ENCODE measurements around the gene LILRB5. TPM values are rescaled to one million over a fixed set of nuclear protein-coding genes. Genes with fewer than 3 reads are reported as not detected.

The LILRB5 gene
- total RNA-seq (10 to 100 TPM in 3 of 4 donors, 1 to 10 TPM in 1; 8.4 to 23.5 (median 11.7) TPM), polyA plus RNA-seq (10 to 100 TPM in 1 of 3 donors, 1 to 10 TPM in 2; 2.2 to 27.0 (median 4.2) TPM)

GRCh38 chr19:54257116-54257480, at the start of gene LILRB5:
Gene LILRB5 (minus strand): TSS chr19:54257273. CDS start chr19:54257193, 80 bp downstream.
- H3K9me3 ChIP-seq, result no peaks in the 10 kb centered on the region
- WGBS, 2 donors, result 72 to 74% methylated on average over 9 of the region's 9 CpGs
- H3K27me3 ChIP-seq, result peaks cover 8 to 46% (median 16%) of the 10 kb centered on the region in 3 donors
- no peaks in the 10 kb centered on the region for H3K4me1 ChIP-seq
- DNase-seq, result peak; percentile 60
- H3K36me3 ChIP-seq, result no peaks in the 10 kb centered on the region
- H3K27ac ChIP-seq, result peak within 1 kb of the TSS in 1 of 4 donors; percentile 14
- intact Hi-C loops (cut with DNase I), result no loop called here
- H3K4me3 ChIP-seq, result peak within 1 kb of the TSS in 2 of 4 donors; percentile 16 to 32
- TF ChIP-seq POLR2A (IDR thresholded peaks at IDR 0.05), result no peak
- TF ChIP-seq POLR2AphosphoS5 (IDR thresholded peaks at IDR 0.05), result peak in 1 of 4 donors; percentile 13

DNA sequence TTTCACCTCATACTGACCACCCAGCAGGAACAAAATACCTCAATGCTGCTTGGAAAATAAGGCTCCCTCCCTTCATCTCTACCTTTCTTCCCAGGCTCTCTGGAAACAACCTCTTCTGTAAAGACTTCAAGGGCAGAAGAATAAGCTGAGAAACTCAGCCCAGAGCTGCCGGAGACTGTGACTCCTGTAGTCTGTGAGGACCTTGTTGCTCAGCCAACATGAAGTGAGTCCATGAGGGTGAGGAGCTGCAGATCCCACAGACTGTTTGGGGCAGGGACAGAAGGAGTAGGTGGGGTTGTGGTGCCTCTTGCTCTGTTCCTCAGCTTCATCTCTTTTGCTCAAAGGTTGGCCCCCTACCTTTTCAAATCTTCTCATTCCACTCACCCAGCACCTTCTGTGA, 48.1 kb upstream of the LILRB5 start:
- TF ChIP-seq EP300 (IDR thresholded peaks at IDR 0.05) (no peak), POLR2A (IDR thresholded peaks at IDR 0.05) (no peak), POLR2AphosphoS5 (IDR thresholded peaks at IDR 0.05) (no peak)
- TF ChIP-seq, protein P1, sequence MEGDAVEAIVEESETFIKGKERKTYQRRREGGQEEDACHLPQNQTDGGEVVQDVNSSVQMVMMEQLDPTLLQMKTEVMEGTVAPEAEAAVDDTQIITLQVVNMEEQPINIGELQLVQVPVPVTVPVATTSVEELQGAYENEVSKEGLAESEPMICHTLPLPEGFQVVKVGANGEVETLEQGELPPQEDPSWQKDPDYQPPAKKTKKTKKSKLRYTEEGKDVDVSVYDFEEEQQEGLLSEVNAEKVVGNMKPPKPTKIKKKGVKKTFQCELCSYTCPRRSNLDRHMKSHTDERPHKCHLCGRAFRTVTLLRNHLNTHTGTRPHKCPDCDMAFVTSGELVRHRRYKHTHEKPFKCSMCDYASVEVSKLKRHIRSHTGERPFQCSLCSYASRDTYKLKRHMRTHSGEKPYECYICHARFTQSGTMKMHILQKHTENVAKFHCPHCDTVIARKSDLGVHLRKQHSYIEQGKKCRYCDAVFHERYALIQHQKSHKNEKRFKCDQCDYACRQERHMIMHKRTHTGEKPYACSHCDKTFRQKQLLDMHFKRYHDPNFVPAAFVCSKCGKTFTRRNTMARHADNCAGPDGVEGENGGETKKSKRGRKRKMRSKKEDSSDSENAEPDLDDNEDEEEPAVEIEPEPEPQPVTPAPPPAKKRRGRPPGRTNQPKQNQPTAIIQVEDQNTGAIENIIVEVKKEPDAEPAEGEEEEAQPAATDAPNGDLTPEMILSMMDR (IDR thresholded peaks at IDR 0.05), result no peak
- Histone ChIP-seq H3K36me3 (no peaks in the 10 kb centered on the region), H3K27me3 (peaks cover 0 to 10% (median 4%) of the 10 kb centered on the region in 3 donors), H3K27ac (no peak overlapping the region), H3K4me3 (no peak overlapping the region), H3K4me1 (no peaks in the 10 kb centered on the region), H3K9me3 (no peaks in the 10 kb centered on the region)
- intact Hi-C loops (cut with DNase I), result no loop called here
- 86 to 87% methylated on average over 1 of the region's 1 CpG for WGBS, 2 donors
- DNase-seq, result no peak

DNA sequence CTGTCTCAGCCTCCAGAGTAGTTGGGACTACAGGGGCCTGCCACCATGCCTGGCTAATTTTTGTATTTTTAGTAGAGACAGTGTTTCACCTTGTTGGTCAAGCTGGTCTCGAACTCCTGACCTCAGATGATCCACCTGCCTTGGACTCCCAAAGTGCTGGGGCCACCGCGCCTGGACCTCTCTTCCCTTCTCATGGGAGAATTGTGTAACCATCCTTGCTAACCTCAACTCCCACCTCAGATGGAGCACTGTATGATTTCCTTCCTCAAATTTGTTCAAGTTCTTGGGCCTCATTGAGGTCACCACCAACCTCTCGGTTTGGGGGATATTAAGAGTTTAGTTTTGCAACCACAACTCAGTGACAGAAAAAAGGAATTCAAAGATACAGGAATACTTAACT, 45.2 kb upstream of the LILRB5 start:
- H3K27ac ChIP-seq, result no peak overlapping the region
- H3K36me3 ChIP-seq, result no peaks in the 10 kb centered on the region
- no peaks in the 10 kb centered on the region for H3K9me3 ChIP-seq
- DNase-seq, result no peak
- TF ChIP-seq, protein P1 (IDR thresholded peaks at IDR 0.05), result no peak
- TF ChIP-seq EP300 (IDR thresholded peaks at IDR 0.05), result no peak
- H3K4me3 ChIP-seq, result no peak overlapping the region
- H3K4me1 ChIP-seq, result no peaks in the 10 kb centered on the region
- intact Hi-C loops (cut with DNase I), result no loop called here
- WGBS, 2 donors, result 45 to 74% methylated on average over 4 of the region's 4 CpGs
- peaks cover 0 to 14% (median 4%) of the 10 kb centered on the region in 3 donors for H3K27me3 ChIP-seq

DNA sequence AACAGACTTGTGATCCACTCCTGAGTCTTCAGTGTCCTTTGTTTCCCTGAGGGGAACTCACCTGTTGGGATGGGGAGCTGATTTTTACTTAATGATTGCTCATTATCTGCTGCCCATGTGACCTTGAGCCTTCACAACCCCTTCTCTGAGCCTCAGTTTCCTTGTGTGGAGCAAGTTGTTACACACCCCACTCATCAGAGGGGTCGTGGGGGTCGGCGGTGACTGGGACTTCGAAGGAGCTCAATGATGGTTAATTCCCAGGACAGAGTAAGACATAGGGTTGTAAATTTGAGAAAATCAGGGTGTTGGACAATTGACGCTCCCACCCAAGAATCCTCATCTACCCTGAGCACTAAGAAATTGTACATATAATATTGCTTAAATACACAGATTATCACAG, 42.4 kb upstream of the LILRB5 start:
- Histone ChIP-seq H3K36me3 (no peaks in the 10 kb centered on the region), H3K27ac (no peak overlapping the region), H3K4me3 (no peak overlapping the region), H3K9me3 (no peaks in the 10 kb centered on the region), H3K27me3 (peaks cover 0 to 3% (median 0%) of the 10 kb centered on the region in 3 donors), H3K4me1 (no peaks in the 10 kb centered on the region)
- intact Hi-C loops (cut with DNase I), result no loop called here
- WGBS, 2 donors, result 81 to 87% methylated on average over 5 of the region's 5 CpGs
- TF ChIP-seq POLR2AphosphoS5 (IDR thresholded peaks at IDR 0.05) (no peak), POLR2A (IDR thresholded peaks at IDR 0.05) (no peak), EP300 (IDR thresholded peaks at IDR 0.05) (no peak)
- TF ChIP-seq, protein P1 (IDR thresholded peaks at IDR 0.05), result no peak
- peak; percentile 25 for DNase-seq

- peak; percentile 7 for DNase-seq
- intact Hi-C loops (cut with DNase I), result no loop called here
- 56% methylated on average over 7 of the region's 7 CpGs for WGBS, 2 donors
These were observed 42.0 kb upstream of the LILRB5 start for GRCh38 chr19:54299126-54299498.

More at GRCh38 chr19:54299126-54299498, 42.0 kb upstream of the LILRB5 start:
- H3K27me3 ChIP-seq, result peaks cover 0 to 3% (median 0%) of the 10 kb centered on the region in 3 donors
- no peaks in the 10 kb centered on the region for H3K4me1 ChIP-seq
- no peak overlapping the region for H3K27ac ChIP-seq
- no peaks in the 10 kb centered on the region for H3K9me3 ChIP-seq
- no peaks in the 10 kb centered on the region for H3K36me3 ChIP-seq
- TF ChIP-seq, protein P1 (IDR thresholded peaks at IDR 0.05), result no peak
- no peak for TF ChIP-seq EP300 (IDR thresholded peaks at IDR 0.05)
- no peak for TF ChIP-seq POLR2AphosphoS5 (IDR thresholded peaks at IDR 0.05)
- TF ChIP-seq POLR2A (IDR thresholded peaks at IDR 0.05), result no peak
- H3K4me3 ChIP-seq, result no peak overlapping the region
